BE2C (cell line): ENCODE results near the gene ARRB1. TPM values are rescaled to one million over a fixed set of nuclear protein-coding genes. Genes with fewer than 3 reads are reported as not detected.

Experiments used
- DNase-seq: peaks from one replicate; pipeline ENCODE4 v3.0.0-alpha.2; 2020
- H3K27me3 ChIP-seq: fragments of 250-450 bp; sonication (Bioruptor Pico); 2 replicates; pipeline ENCODE4 v1.5.1; 2020; ENCODE audit warnings: mild to moderate bottlenecking
- H3K36me3 ChIP-seq: fragments of 250-450 bp; sonication (Bioruptor Pico); 2 replicates; pipeline ENCODE4 v1.5.1; 2020; ENCODE audit warnings: mild to moderate bottlenecking
- H3K4me1 ChIP-seq: fragments of 250-450 bp; sonication (Bioruptor Pico); 2 replicates; pipeline ENCODE4 v1.5.1; 2020
- H3K4me3 ChIP-seq: 2 replicates; pipeline ENCODE4 v1.5.1; 2011; ENCODE audit warnings: low read depth, low read length
- H3K9me3 ChIP-seq: fragments of 250-450 bp; sonication (Bioruptor Pico); 2 replicates; pipeline ENCODE4 v1.5.1; 2020
- CTCF ChIP-seq: IDR thresholded peaks from 2 replicates; pipeline ENCODE4 v1.5.1; 2012; ENCODE audit warnings: mild to moderate bottlenecking, low read depth, low read length
- polyA plus RNA-seq: library from polyadenylated mRNA; unstranded; fragments of >200 nt; gene quantifications from one replicate; pipeline ENCODE4 v1.2.1, GENCODE V29; 2012; ENCODE audit warnings: low read depth, missing spikeins; ENCODE audit not compliant: insufficient read length, insufficient read depth

ARRB1 gene
- polyA plus RNA-seq, result 102 TPM

- peaks cover 34% of the 10 kb centered on the region for H3K4me1 ChIP-seq
- no peak for TF ChIP-seq CTCF
- DNase-seq, result peak; percentile 78
- H3K9me3 ChIP-seq, result no peaks in the 10 kb centered on the region
- peaks cover 12% of the 10 kb centered on the region for H3K36me3 ChIP-seq
- H3K4me3 ChIP-seq, result peak within 1 kb of the TSS; percentile 72
- H3K27me3 ChIP-seq, result no peaks in the 10 kb centered on the region
Measured at GRCh38 chr11:75351541-75351790, at the start of gene ARRB1. ARRB1 (minus strand) TSS chr11:75351661; CDS start chr11:75351607, 54 bp downstream.

GRCh38 chr11:75400146-75400865 lies 48.8 kb upstream of the ARRB1 start:
- Histone ChIP-seq H3K4me1 (peaks cover 26% of the 10 kb centered on the region), H3K36me3 (peaks cover 53% of the 10 kb centered on the region), H3K27me3 (no peaks in the 10 kb centered on the region), H3K4me3 (peak overlapping the region; percentile 100), H3K9me3 (no peaks in the 10 kb centered on the region)
- no peak for TF ChIP-seq CTCF
- DNase-seq, result no peak

GRCh38 chr11:75399344-75400145 lies 48.1 kb upstream of the ARRB1 start, which contains the start of gene RPS3:
RPS3 (plus strand) TSS chr11:75399518; CDS start chr11:75399548, 30 bp downstream.
- Histone ChIP-seq H3K36me3 (peaks cover 46% of the 10 kb centered on the region), H3K4me1 (peaks cover 24% of the 10 kb centered on the region), H3K4me3 (peak within 1 kb of the TSS; percentile 100), H3K9me3 (no peaks in the 10 kb centered on the region), H3K27me3 (no peaks in the 10 kb centered on the region)
- peak; percentile 93 for DNase-seq
- peak; percentile 19 for TF ChIP-seq CTCF

GRCh38 chr11:75398906-75399305 lies 47.4 kb upstream of the ARRB1 start:
- Histone ChIP-seq H3K9me3 (no peaks in the 10 kb centered on the region), H3K4me3 (peak overlapping the region; percentile 100), H3K36me3 (peaks cover 39% of the 10 kb centered on the region), H3K27me3 (no peaks in the 10 kb centered on the region), H3K4me1 (peaks cover 18% of the 10 kb centered on the region)
- DNase-seq, result no peak
- no peak for TF ChIP-seq CTCF

GRCh38 chr11:75394085-75394840 lies 42.8 kb upstream of the ARRB1 start:
- no peak for TF ChIP-seq CTCF
- Histone ChIP-seq H3K27me3 (no peaks in the 10 kb centered on the region), H3K9me3 (no peaks in the 10 kb centered on the region), H3K4me3 (no peak overlapping the region), H3K4me1 (no peaks in the 10 kb centered on the region), H3K36me3 (no peaks in the 10 kb centered on the region)
- DNase-seq, result no peak
